ENCODE results near the gene CFAP54. TPM values are rescaled to one million over a fixed set of nuclear protein-coding genes. Genes with fewer than 3 reads are reported as not detected.

The CFAP54 gene
- total RNA-seq, 1 experiment from 2014 or later = 0.56 TPM

DNA sequence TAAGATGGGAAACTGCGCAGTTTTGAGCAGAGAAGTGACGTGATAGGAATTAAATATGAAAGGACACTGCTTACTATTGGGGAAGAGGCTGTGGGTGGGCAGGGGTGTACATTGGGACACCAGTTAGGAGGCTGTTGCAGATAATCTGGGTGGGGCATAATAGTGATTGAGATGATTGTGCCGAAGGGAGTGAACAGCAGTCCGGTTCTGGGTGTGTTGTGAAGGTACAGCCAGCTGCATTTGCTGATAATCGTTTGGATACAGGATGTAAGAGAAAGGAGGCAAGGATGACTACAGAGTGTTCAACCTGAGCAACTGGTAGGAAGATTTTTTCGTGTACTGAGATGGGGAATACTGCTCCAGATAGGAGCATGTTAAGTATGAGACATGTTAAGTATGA lies 212.5 kb downstream of the CFAP54 start:
- no peaks in the 10 kb centered on the region for H3K27me3 Mint-ChIP-seq (ENCODE audit: insufficient read depth, unreplicated experiment)
- no peaks in the 10 kb centered on the region for H3K36me3 Mint-ChIP-seq (ENCODE audit: insufficient read depth, unreplicated experiment)
- TF ChIP-seq, protein P1, sequence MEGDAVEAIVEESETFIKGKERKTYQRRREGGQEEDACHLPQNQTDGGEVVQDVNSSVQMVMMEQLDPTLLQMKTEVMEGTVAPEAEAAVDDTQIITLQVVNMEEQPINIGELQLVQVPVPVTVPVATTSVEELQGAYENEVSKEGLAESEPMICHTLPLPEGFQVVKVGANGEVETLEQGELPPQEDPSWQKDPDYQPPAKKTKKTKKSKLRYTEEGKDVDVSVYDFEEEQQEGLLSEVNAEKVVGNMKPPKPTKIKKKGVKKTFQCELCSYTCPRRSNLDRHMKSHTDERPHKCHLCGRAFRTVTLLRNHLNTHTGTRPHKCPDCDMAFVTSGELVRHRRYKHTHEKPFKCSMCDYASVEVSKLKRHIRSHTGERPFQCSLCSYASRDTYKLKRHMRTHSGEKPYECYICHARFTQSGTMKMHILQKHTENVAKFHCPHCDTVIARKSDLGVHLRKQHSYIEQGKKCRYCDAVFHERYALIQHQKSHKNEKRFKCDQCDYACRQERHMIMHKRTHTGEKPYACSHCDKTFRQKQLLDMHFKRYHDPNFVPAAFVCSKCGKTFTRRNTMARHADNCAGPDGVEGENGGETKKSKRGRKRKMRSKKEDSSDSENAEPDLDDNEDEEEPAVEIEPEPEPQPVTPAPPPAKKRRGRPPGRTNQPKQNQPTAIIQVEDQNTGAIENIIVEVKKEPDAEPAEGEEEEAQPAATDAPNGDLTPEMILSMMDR (IDR thresholded peaks at IDR 0.05; ENCODE audit: unreplicated experiment) = no peak
- no peak overlapping the region for H3K4me3 Mint-ChIP-seq (ENCODE audit: unreplicated experiment)
- BruUV-seq (replicated peaks) = no TSS peak
- H3K4me1 Mint-ChIP-seq (ENCODE audit: insufficient read depth, unreplicated experiment) = no peaks in the 10 kb centered on the region
- no peak for DNase-seq (ENCODE audit: unreplicated experiment)
- POLR2A ChIA-PET = no interaction called here
- no peaks in the 10 kb centered on the region for H3K9me3 Mint-ChIP-seq (ENCODE audit: unreplicated experiment)
- no peak overlapping the region for H3K27ac Mint-ChIP-seq (ENCODE audit: low read depth, unreplicated experiment)
- CTCF ChIA-PET = interaction anchor here (0.5 to 0.6 kb wide), 2 partner anchors 159 to 285 kb away, joined by 3 read pairs; no protein-coding TSS in a partner anchor
- intact Hi-C loops (cut with micrococcal nuclease) = no loop called here

DNA sequence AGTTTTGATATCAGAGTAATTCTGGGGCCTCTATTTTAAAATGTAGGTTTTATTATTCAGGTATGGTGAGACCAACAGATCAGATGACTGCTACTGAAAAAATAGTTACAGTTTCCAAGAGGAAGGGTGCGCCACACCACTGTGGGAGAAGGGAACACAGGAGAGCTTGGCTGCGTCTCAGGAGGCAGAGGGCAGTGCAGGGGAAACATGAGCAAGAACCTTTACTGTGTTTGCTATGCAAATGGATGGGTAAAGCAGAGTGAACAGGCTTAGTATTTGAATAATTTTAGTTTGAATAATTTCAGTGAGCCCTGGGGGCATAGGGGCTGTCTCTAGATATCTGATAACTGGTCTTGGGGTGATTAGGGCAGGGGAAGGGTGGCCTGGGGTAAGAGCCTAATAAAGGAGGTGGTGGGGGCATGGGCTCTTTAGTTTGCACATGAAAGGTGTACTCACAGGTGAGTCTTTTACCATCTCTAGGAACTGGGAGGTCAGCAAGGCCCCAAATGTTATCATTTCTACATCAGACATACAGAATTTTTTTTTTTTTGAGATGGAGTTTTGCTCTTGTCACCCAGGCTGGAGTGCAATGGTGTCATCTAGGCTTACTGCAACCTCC lies 220.9 kb downstream of the CFAP54 start:
- BruUV-seq (replicated peaks) = no TSS peak
- Mint-ChIP-seq H3K4me1 (ENCODE audit: insufficient read depth, unreplicated experiment) (no peaks in the 10 kb centered on the region), H3K4me3 (ENCODE audit: unreplicated experiment) (no peak overlapping the region), H3K36me3 (ENCODE audit: insufficient read depth, unreplicated experiment) (no peaks in the 10 kb centered on the region), H3K9me3 (ENCODE audit: unreplicated experiment) (no peaks in the 10 kb centered on the region), H3K27ac (ENCODE audit: low read depth, unreplicated experiment) (no peak overlapping the region), H3K27me3 (ENCODE audit: insufficient read depth, unreplicated experiment) (no peaks in the 10 kb centered on the region)
- intact Hi-C loops (cut with micrococcal nuclease) = no loop called here
- TF ChIP-seq, protein P1 (IDR thresholded peaks at IDR 0.05; ENCODE audit: unreplicated experiment) = no peak
- DNase-seq (ENCODE audit: unreplicated experiment) = peak; percentile 26
- CTCF ChIA-PET = no interaction called here
- POLR2A ChIA-PET = no interaction called here

DNA sequence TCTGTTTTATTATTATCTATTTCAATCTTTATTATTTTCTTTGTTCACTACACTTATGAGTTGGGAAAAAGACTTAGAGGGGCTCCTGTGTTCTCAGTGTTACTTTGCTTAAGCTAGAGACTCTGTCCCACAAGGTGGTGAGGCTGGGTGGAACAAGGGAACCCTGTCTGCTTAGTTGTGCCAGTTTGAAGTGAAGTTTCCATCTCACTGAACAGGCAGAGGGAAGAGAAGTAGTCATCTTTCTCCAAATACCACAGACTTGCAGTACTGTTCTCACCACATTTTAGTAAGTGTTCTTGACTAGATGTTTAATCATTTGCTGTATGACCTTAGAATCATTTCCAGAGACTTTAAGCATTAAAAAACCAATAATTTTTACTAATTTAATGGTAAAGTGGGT lies 222.0 kb downstream of the CFAP54 start:
- BruUV-seq (replicated peaks) = no TSS peak
- TF ChIP-seq, protein P1 (IDR thresholded peaks at IDR 0.05; ENCODE audit: unreplicated experiment) = no peak
- Mint-ChIP-seq H3K9me3 (ENCODE audit: unreplicated experiment) (no peaks in the 10 kb centered on the region), H3K4me1 (ENCODE audit: insufficient read depth, unreplicated experiment) (no peaks in the 10 kb centered on the region), H3K36me3 (ENCODE audit: insufficient read depth, unreplicated experiment) (no peaks in the 10 kb centered on the region), H3K4me3 (ENCODE audit: unreplicated experiment) (no peak overlapping the region), H3K27me3 (ENCODE audit: insufficient read depth, unreplicated experiment) (no peaks in the 10 kb centered on the region), H3K27ac (ENCODE audit: low read depth, unreplicated experiment) (no peak overlapping the region)
- intact Hi-C loops (cut with micrococcal nuclease) = no loop called here
- CTCF ChIA-PET = interaction anchor here (0.6 kb wide), 1 partner anchor 545 kb away, joined by 5 read pairs; no protein-coding TSS in a partner anchor
- POLR2A ChIA-PET = no interaction called here
- no peak for DNase-seq (ENCODE audit: unreplicated experiment)

DNA sequence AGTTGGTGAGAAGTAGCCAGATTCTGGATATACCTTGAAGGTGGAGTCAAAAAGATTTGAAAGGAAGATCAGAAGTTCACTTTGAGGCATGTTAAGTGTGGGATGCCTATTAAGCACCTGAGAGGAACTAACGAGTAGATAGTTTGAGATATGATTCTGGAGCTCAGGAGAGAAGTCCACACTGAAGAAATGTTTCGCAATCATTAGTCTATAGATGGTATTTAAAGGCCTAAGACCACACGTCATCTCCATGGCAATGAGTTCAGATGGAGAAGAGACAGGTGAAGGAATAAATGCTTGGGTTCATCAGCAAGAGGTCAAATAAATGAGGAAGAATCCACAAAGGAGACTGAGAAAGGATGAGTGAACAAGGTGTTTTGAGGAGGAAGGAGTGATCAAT lies 224.8 kb downstream of the CFAP54 start:
- DNase-seq (ENCODE audit: unreplicated experiment) = no peak
- Mint-ChIP-seq H3K27me3 (ENCODE audit: insufficient read depth, unreplicated experiment) (no peaks in the 10 kb centered on the region), H3K9me3 (ENCODE audit: unreplicated experiment) (no peaks in the 10 kb centered on the region), H3K27ac (ENCODE audit: low read depth, unreplicated experiment) (no peak overlapping the region), H3K4me1 (ENCODE audit: insufficient read depth, unreplicated experiment) (no peaks in the 10 kb centered on the region), H3K4me3 (ENCODE audit: unreplicated experiment) (no peak overlapping the region), H3K36me3 (ENCODE audit: insufficient read depth, unreplicated experiment) (no peaks in the 10 kb centered on the region)
- ChIA-PET POLR2A (no interaction called here), CTCF (no interaction called here)
- TF ChIP-seq, protein P1 (IDR thresholded peaks at IDR 0.05; ENCODE audit: unreplicated experiment) = no peak
- no TSS peak for BruUV-seq (replicated peaks)
- intact Hi-C loops (cut with micrococcal nuclease) = no loop called here
